Astrocyte of the cerebellum (primary cell): Measurements from ENCODE around the gene PFKM.
"Not testable (repeated sequence)": the region's sequence is repeated elsewhere in the genome, so short reads cannot be mapped to it uniquely, and the experiment has no call there.

Experiments used
- DNase-seq: peaks from one replicate; pipeline ENCODE4 v3.0.0-alpha.2; 2011; ENCODE audit warnings: low read depth
- H3K4me3 ChIP-seq: 2 replicates; pipeline ENCODE4 v1.5.1; 2011; ENCODE audit warnings: mild to moderate bottlenecking, low read depth, low read length, moderate library complexity
- CTCF ChIP-seq: IDR thresholded peaks from 2 replicates; pipeline ENCODE4 v1.5.1; 2012; ENCODE audit warnings: low read length, low read depth, moderate library complexity, mild to moderate bottlenecking; ENCODE audit errors: missing control alignments
- in situ Hi-C: cut with HindIII; loops from 2 replicates; pipeline ENCODE4 v1.10.0; 2017; ENCODE audit warnings: low sequenced_read_pairs

The PFKM gene

GRCh38 chr12:48118284-48118871 lies 786 bp upstream of the PFKM start:
- in situ Hi-C loops: no loop called here
- no peak overlapping the region for H3K4me3 ChIP-seq
- DNase-seq: no peak
- TF ChIP-seq CTCF: no peak

- H3K4me3 ChIP-seq: peak overlapping the region; percentile 68
- no peak for TF ChIP-seq CTCF
- in situ Hi-C loops: no loop called here
- DNase-seq: no peak
Measured at GRCh38 chr12:48119834-48120195, 651 bp downstream of the PFKM start.

- no peak overlapping the region for H3K4me3 ChIP-seq
- no peak for TF ChIP-seq CTCF
- no peak for DNase-seq
- in situ Hi-C loops: no loop called here
Measured at GRCh38 chr12:48121522-48121921, 2.4 kb downstream of the PFKM start.

GRCh38 chr12:48122065-48122834 lies 3.1 kb downstream of the PFKM start:
- H3K4me3 ChIP-seq: no peak overlapping the region
- DNase-seq: no peak
- in situ Hi-C loops: no loop called here
- no peak for TF ChIP-seq CTCF

GRCh38 chr12:48123169-48123568 lies 4.0 kb downstream of the PFKM start:
- DNase-seq: no peak
- in situ Hi-C loops: no loop called here
- H3K4me3 ChIP-seq: no peak overlapping the region
- no peak for TF ChIP-seq CTCF

GRCh38 chr12:48125542-48125941 lies 6.4 kb downstream of the PFKM start:
- in situ Hi-C loops, DNase-seq, H3K4me3 ChIP-seq: not testable (repeated sequence)

- in situ Hi-C loops: no loop called here
- H3K4me3 ChIP-seq: no peak overlapping the region
- no peak for DNase-seq
- TF ChIP-seq CTCF: no peak
Measured at GRCh38 chr12:48125985-48126384, 6.8 kb downstream of the PFKM start.
